ENCODE data around the gene PFKFB1.

Gene PFKFB1

DNA sequence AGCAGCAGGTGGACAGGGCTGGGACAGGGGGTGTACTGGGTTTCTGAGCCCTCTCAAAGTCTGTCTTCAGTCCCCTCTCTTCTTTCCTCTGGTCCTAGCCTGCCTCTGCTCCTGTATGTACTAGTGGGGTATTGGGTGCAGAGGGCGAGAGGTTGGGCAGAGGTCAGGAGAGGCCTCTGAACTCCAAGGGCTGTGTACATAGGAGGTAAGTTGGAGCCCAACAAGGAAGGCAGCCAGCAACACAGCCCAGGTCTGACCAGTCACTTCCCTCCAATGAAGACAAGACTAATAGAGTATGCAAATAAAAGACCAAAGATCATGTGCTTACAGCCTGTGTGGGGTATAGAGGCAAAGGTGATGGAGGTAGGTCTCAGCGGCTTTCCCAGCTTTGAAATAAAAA, at the start of gene PFKFB1:
Gene PFKFB1 (minus strand): TSS at position 90 of the 400 bp plus-strand sequence. CDS start 181 bp downstream, outside the sequence.
- DNase-seq = no peak

DNA sequence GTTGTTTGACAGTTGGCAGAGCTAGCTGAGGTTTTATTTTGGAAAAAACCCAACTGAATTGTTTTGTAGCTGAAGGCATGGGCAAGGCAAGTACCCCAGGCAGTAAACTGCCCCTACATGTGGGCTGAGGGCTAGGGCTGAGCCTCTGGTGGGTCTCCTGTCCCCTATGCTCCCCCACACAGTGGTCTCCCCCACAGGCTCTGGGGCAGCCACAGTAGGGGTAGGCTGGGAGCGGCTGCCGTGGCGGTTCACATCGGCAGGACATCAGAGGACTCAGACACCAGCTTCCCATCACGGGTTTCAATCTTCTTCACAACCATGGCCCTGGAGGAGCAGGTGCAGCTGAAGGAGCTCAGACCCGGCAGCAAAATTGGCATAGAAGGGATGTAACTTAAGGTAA, 47.5 kb upstream of the PFKFB1 start:
- no peak for DNase-seq

DNA sequence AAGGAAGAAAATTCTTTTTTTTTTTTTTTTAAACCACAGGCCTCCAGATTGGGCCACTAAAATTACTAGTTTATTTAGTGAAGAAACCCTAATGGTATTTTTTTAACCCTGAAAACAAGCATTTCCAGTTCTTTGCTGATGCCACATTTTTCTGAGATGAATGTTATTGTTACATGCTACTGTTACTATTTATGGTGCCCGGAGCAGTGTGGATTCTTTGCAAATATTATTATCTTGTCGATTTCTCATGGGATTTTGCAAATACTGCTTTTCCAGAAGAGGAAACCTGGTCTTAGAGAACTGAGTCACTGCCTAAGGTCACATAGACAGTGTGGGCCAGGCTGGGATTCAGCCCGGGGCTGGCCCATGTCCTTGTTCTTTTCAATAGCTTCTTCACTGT, 45.5 kb upstream of the PFKFB1 start:
- DNase-seq = no peak

DNA sequence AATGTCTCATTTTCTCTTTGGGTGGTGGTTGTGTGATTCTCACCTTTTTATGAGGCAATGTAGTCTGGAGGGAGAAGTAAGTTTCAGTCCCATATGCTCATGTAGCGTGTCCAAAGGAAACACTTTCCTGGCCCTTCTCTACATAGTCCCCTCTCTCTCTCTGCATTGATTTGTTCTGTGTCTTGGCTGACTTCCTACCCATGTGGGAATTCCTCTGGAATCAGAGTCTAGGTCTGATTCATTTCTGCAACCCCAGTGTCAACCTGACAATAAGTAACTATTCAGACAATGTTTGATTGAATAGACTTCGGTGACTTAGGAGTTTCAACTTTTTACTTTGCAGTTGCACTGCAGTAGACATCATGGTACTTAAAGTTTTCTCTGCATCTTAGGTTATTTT, 39.4 kb upstream of the PFKFB1 start:
- no peak for DNase-seq

DNA sequence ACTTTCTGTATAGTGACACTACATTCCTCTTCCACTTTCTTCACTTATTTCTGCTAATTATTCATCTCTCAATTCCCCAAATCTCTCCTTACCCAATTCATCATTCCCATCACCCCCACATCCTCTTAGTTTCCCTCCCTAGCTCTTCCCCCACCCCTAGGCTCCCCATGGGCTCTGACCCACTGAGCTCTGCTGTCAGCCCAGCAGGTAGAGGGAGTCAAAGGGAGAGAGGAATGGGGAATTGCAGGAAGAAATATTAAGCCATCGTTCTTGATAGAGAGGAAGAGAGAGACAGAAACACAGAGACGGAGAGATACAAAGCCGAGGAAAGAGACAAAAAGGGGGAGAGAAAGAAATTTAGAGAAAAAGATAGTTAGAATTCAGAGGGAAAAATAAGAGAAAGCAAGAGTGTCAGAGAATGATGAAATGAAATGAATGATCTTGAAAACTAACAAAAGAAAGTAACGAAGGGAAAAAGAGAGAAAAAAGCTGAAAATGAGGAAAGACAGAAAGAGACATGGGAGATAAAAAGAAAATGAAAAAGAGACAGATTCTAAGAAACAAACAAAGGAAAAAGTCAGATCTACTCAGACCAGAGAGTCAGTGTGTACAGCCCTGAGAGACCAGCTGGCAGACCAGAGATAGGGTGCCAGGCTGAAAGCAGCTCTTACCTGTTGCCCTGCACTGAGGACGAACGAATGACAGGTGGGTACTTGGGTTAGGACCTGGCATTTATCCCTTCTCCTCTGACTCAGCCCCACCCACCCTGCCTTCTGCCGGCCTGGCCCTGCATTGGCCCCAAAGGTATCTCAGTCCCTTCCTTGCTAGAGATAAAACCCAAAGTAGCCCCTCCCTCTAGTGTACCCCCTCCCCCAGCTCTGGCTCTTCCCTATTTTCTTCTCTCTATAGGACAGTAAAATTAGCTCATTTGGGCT, 36.5 kb upstream of the PFKFB1 start, which contains the start of gene ALAS2:
Gene ALAS2 (minus strand): TSS at position 707 of the 935 bp plus-strand sequence. CDS start 4,977 bp downstream, outside the sequence.
- no peak for DNase-seq

DNA sequence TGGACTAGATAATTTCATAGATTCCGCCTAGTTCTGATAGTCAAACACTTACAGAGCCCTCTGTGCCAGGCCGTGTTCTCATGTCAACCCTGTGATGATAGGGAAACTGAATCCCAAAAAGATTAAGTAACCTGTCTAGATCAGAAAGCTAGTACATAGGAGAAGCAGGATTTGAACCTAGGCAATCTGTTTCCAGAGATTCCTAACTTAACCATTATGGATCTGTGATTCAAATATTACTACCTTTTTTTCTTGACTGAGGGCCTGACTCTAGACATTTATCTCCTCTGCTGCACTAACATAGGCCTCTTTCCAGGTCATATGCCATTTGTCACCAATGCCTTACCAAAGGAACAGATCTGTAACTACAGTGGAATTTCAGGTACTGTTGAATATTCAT, 35.3 kb upstream of the PFKFB1 start:
- no peak for DNase-seq

DNA sequence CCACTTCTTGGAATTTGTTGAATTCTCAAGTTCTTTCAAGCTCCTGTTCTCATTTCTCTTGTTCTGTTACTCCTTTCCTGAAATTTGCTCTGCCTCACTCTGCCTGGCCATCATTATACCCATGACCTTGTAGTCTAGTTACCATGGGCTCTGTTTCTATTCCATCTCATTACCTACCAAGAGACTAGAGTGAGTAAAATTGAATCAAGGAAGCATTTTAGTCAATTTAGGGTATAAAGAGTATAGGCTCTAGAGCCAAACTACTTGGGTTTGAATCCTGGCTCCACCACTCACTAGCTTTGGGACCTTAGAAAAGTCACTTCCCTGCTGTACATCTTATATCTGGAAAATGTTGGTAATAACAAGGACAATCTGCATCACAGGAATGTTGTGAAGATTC, 34.6 kb upstream of the PFKFB1 start:
- no peak for DNase-seq

DNA sequence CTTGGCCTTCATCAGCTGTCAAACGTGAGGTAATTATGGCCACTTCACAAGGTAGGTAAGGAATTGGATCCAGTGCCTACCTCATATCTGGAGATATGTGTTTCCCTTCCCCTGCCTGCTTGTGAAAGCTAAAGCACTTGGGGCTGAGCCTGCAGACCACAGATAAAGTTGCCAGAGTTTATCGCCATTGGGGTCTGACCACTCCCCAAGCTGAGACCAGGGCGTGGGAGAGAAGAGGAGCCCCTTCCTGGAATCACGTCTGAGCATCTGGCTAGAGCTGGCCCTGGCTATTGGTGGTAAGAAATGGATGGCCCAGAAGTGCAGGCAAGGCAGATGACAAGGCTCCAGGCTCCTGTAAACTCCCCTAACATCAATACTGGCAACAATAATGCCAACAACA, 34.1 kb upstream of the PFKFB1 start:
- DNase-seq = no peak

DNA sequence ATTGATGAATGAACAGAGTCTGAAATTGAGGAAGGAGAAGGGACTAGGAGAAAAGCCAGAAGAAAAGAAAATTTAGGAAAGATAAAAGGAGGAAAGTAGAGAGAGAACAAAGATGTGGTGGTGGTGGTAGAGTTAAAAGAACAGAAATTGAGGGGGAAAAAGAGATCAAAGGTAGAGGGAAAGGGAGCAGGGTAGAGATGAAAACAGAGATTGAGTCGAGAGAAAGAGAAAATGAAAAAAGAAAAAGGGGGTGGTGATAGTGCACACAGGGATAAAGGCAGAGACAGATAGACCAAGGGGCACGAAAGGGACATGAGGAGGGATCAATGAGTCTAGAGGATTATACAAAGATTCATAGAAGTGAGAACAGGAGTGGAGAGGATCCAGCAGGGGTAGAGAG, 32.9 kb upstream of the PFKFB1 start:
- DNase-seq = no peak

DNA sequence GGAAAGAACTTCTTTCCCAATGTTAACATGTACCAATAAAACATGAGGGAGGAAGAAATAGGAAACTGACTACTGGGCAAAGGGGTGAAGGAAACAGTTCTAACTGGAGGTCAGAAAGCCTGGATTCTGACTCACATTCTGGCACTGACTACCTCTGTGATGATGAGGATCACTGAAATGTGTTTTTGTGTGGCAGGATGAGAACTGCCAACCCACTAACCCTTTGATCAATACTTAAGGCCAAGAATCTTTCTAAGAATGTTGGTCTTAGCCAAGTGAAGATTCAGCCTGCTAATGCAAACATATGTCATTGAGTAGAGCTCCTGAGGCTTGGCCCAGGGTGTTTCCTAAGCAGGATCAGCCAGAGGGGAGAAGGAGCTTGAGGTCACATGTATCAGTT, 32.2 kb upstream of the PFKFB1 start:
- DNase-seq = no peak

DNA sequence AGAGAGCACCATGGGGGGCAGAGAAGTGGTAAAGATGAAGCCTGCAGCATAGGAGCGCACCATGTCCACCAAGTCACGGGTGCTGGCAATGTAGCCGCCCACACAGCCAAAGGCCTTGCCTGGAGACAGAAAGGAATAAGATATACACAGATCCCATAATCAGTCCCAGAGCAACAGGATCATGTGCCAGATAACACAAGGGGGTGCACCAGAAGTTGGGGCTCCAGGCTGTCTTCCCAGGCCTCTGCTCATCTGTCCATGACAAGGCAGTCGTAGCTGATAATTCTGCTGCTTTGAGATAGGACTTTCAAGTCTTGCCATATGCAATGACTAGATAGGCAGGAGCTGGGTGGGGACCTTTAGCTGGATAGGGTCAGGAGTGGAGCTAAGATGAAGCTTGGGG, 20.9 kb upstream of the PFKFB1 start:
- DNase-seq = no peak

DNA sequence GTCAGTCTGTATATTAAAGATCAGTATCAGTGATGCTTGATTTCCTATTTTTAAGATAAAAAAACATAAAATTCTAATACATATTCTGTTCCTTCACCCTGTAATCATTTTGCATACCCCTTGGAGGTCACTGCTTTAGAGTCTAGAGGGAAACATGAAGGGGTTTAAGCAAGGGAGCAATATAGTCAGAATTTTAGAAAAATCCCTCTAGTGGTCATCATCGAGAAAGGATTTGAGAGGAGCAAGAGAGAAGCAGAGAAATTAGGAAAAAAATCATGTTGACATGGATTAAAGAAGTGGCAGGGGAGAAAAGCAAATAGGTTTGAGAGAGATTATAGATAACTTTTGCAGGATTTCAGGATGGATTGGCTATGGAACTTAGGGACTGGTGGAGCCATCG, 17.3 kb upstream of the PFKFB1 start:
- no peak for DNase-seq

DNA sequence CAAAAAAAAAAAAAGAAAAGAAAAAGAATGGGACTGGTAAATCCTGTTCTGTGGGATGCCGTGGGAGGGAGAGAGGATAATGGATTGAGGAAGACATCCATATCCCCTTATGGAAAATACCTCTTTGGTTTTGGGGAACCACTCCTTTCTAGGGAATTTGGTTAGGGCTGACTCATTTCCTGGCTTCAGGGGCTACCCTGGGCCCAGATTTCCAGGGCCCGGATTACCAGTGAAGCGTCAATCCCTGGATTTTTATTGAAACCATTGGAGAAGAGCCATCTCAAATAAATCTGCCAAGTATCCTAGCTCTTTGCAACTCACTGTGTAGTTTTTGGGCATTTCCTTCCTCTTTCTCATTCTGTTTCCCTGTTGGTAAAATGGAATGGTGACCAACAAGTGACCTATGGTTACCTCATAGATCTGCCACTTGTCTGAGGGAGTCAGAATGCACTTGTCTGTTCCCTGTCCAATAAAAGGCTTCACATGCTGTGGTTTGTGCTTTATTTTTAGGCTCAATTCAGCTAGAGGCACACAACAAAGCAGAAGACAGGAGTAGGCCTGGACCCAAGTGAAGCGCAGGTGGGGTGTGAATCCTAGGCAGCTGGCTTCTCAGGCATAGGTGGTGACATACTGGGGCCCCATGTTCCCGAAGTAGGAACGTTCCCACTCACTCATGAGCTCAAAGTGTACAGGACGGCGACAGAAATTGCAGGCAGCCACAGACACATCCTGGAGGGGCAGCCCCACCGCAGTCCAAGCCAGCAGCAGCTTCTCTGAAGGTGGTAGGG, 14.8 kb upstream of the PFKFB1 start:
- no peak for DNase-seq

DNA sequence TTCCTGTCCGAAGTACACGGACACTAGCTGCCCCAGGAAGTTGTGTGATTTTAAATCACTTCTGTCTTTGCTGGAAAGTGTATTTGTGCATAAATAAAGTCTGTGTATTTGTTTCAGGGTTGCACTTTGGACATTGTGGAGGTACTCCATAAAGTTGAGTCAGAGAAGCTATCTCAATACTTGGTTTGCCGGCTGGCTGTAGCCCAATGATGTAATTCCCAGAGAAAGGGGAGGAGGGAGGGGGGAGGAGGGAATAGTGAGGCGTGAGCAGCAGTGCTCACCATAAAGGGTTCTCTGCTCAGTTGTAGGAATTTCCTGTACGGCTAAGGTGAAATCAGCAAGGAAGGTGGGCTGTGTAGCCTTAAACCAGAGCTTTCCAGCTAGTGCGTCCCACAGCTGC, 13.7 kb upstream of the PFKFB1 start:
- DNase-seq = no peak

DNA sequence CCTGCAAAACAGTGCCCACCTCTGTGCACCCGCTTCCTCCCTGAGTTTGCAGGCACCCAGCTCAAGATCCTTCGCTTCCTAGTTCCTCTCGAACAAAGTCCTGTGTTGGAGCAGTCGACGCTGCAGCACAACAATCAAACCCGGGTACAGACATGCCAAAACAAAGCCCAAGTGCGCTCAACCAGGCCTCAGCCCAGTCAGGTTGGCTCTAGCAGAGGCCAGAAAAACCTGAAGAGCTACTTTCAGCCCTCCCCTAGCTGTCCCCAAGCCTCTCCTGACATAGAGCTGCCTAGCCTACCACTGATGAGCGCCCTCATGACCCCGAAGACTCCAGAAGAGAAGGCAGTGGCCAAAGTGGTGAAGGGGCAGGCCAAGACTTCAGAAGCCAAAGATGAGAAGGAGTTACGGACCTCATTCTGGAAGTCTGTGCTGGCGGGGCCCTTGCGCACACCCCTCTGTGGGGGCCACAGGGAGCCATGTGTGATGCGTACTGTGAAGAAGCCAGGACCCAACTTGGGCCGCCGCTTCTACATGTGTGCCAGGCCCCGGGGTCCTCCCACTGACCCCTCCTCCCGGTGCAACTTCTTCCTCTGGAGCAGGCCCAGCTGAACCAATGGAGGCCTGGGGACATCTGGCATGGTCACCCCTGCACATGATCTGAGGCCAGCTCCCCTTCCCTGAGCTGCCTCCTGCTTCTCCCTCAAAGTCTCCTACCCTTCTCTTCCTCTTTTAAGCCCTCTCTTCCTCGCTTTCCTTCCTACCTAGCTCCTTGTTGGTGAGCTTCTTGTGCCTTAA, 13.0 kb upstream of the PFKFB1 start:
- DNase-seq = no peak

DNA sequence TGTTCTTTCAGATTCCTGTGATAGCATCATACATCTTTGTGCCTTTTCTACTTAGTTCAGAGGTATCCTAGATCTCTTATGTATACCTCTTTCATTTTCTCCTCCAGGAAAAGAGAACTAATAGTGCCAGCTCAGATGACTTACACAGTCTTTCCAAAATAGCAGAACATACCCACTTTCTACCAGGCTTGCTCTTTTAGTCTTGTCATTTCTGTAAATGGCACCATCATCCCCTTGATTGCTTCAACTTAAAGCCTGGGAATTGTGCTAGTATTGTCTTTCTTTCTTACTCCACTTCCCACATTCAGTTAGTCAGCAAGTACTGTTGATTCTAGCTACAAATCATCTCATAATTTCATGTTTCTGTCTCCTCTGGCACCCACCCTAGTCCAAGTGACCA, 11.3 kb upstream of the PFKFB1 start:
- DNase-seq = no peak

DNA sequence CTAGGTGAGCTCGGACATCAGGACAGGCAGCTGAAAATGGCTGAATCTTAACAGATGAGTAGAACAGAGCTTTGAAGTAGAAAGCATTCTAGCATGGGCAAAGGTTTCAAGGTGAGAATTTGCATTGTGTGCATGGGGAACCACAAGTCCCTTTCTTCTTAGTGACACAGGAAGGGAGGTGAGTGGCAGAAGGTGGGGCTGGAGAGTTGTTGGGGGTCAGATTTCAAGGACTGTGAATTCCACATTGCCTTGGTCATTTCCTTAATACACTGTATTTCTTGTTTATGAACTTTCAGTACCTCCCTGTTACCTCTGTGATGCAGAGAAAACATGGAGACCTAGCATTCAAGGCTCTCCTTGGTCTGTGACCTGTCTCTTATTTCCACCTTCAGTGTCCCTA, 10.2 kb upstream of the PFKFB1 start:
- no peak for DNase-seq

DNA sequence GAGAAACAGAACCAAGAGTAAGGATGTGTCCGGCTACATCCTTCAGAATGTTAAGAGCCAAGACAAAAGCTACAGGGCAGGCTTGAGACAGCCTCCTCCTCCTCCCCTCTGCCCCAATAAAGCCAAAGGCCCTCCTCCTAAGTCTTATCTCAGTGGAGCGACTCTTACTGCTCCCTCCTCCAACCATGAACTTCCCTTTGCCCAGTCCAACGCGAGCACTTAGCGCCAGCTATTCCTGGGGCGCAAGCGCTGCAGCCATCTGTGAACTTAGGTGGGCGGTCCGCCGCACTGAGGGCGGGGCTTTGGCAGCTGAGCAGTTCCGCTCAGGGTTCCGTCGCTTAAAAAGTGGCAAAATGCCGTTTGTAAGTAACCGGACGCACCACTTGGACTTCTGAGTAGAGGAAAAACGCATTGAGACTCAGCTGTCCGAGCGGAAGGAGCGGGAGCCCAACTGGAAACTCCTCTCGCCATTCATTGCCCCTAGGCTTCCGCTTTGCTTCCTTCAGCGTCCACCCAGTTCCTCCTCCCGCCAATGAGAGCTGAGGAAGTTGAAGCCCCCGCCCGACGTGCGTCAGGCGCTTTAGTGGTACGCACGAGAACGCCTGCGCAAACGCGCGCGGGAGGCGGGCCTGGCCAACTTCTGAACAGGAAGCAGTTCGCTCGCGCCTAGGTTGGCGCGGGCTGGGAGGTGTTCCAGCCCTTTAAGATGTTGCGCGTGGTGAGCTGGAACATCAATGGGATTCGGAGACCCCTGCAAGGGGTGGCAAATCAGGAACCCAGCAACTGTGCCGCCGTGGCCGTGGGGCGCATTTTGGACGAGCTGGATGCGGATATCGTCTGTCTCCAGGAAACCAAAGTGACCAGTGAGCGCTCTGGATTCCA, 6.0 kb upstream of the PFKFB1 start, which contains the start of gene APEX2:
Gene APEX2 (plus strand): TSS at position 647 of the 882 bp plus-strand sequence. CDS start 60 bp downstream, at position 707.
- peak; percentile 66 for DNase-seq

DNA sequence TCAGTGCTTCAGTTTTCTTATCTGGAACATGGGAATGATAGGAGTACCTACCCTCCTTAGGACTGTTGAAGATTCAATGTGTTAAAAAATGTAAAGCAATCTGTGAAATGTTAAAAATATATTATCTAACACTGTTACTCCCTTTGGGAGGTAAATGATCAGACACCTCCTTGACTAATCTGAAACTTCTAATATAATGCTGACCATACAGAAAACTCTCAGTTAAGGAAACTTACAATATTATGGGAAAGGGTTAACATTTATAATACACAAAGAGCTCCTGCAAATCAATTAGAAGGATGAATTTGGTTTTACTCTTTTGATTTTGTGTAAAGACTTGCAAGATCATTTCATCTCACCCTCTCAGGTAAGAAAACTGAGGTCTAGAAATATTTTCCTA, 1.6 kb upstream of the PFKFB1 start:
- DNase-seq = no peak

DNA sequence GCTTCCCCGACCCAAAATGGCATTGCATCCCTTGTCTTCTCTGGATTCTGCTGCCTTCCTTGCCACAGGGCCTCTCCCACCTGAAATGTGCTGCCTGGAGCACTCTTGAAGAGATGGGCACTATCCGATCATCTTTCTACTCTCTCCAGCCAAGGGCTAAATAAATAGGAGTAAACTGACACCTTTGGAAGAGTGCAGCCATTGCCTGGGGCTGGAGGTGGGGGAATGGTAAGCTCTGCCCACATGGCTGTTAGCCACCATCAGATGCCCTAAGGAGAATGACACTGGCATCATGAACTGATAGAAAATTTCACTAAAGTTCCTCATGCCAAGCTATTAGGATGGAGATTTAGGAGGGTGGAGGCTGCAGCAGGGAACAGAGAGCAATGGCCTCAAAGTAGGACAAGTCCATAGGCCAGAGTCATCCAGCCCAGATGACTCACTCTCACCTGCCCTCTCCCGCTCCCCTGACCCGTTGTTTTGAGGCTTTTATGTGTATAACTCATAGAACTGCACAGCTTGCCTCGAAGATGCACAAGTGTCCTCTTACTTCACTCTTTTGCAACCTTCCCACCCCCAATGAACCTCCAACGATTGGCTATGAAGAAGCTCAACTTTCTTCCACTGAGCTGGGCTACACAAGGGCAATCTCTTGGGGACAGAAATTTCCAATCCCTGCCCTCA, 822 bp upstream of the PFKFB1 start:
- no peak for DNase-seq

DNA sequence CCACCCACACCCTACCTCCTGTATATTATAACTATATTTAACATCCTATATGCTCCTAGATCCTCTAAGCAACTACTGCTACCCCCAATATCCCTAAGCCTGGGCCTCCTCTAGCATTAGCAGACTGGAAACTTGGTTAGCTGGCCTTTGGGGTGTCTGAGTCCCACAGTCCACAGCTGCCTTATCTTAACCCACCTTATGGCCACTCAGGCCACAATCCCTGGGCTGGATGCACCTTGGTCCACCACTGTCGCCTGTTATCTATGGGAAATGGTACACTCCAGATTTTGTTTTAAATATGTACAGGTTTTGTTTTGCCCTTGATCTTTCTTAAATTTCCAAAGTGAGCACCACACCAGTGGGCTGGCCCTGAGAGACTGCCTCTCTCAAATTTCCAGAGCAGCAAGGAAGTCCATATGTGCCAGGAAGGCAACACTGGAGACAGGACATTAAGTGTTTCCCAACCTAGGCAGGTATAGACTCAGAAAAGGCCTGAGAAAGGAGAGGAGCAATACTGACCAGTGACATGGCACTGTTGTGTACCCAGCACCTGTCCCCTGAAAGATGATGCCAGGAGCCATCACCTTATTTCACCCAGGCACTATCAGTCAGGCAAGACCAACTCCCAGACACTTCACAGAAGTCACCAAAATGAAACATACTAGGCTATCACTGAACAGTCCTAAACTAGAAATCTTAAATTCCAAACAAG, 921 bp downstream of the PFKFB1 start:
- DNase-seq = no peak

Data from NCI-H1048 (cell line).